Measurements from ENCODE around the gene COG2. TPM values are rescaled to one million over a fixed set of nuclear protein-coding genes. Genes with fewer than 3 reads are reported as not detected.
A peak's percentile ranks its signal among the peaks of the same experiment; 100 is the strongest.

Gene COG2
- total and polyA plus RNA-seq, 2 of the 13 experiments (the other 11 are each of a cell fraction or from before 2014, with no cell fraction given): 16.8 to 36.3 TPM

GRCh38 chr1:230709619-230710542 lies 67.6 kb downstream of the COG2 start (continued):
- TF ChIP-seq HNRNPH1 (optimal IDR thresholded peaks at IDR 0.05; ENCODE audit: low read depth, low read length) (no peak), NCOA2 (CRISPR knock-in tag; IDR thresholded peaks at IDR 0.05) (no peak), JUND (CRISPR knock-in tag; IDR thresholded peaks at IDR 0.05) (no peak), ZNF362 (CRISPR knock-in tag; IDR thresholded peaks at IDR 0.05; ENCODE audit: borderline replicate concordance) (no peak), ZNF577 (CRISPR knock-in tag; IDR thresholded peaks at IDR 0.05; ENCODE audit: borderline replicate concordance, low read depth) (no peak), ZFP91 (CRISPR knock-in tag; IDR thresholded peaks at IDR 0.05; ENCODE audit: borderline replicate concordance) (peak; percentile 65; the same call in 1 of the 2 replicates), PRMT3 (CRISPR knock-in tag; IDR thresholded peaks at IDR 0.05; ENCODE audit: borderline replicate concordance, low read depth) (no peak; the same call in 1 of the 2 replicates), ZNF446 (CRISPR knock-in tag; IDR thresholded peaks at IDR 0.05) (no peak), NFIC (IDR thresholded peaks at IDR 0.05; ENCODE audit: low read length) (no peak), ZNF18 (CRISPR knock-in tag; IDR thresholded peaks at IDR 0.05; ENCODE audit: insufficient replicate concordance) (no peak), ZNF552 (CRISPR knock-in tag; IDR thresholded peaks at IDR 0.05; ENCODE audit: borderline replicate concordance) (no peak), MEIS2 (CRISPR knock-in tag; IDR thresholded peaks at IDR 0.05) (0 out of 2 replicates have a peak, but pooled peaks have one; percentile 22), TIGD3 (CRISPR knock-in tag; IDR thresholded peaks at IDR 0.05; ENCODE audit: borderline replicate concordance) (no peak), KDM5A (IDR thresholded peaks at IDR 0.05; ENCODE audit: borderline replicate concordance, low read length) (0 out of 2 replicates have a peak, but pooled peaks have one; percentile 74), ZNF343 (CRISPR knock-in tag; IDR thresholded peaks at IDR 0.05) (no peak), IRF9 (CRISPR knock-in tag; IDR thresholded peaks at IDR 0.05; ENCODE audit: borderline replicate concordance) (no peak), CCDC6 (CRISPR knock-in tag; IDR thresholded peaks at IDR 0.05) (no peak), ZFX (CRISPR knock-in tag; IDR thresholded peaks at IDR 0.05; ENCODE audit: low read depth) (peak; percentile 82), PRPF4 (IDR thresholded peaks at IDR 0.05; ENCODE audit: low read depth, low read length, poor library complexity, severe bottlenecking) (no peak), ZNF674 (CRISPR knock-in tag; IDR thresholded peaks at IDR 0.05; ENCODE audit: low read depth) (no peak), ZNF333 (CRISPR knock-in tag; IDR thresholded peaks at IDR 0.05; ENCODE audit: borderline replicate concordance) (no peak)
